SK-N-SH (cell line): ENCODE data around the gene PRICKLE4. TPM values are rescaled to one million over a fixed set of nuclear protein-coding genes. Genes with fewer than 3 reads are reported as not detected.
A peak's percentile ranks its signal among the peaks of the same experiment; 100 is the strongest.

Experiments used
- CTCF ChIA-PET: fragments of 300-600, 350-600 bp; formaldehyde crosslinking; extraction: SDS; loops from one replicate; lab custom pipeline; 2021; lab: Yijun Ruan, JAX
- POLR2A ChIA-PET: fragments of 350-600 bp; sonication (Branson Sonifier 250); formaldehyde crosslinking; extraction: SDS; loops from one replicate; lab custom pipeline; 2020; ENCODE audit warnings: antibody characterized with exemption, inconsistent platforms; lab: Yijun Ruan, JAX
- DNase-seq: peaks from one replicate; pipeline ENCODE4 v3.0.0; 2012
- H2AFZ ChIP-seq: fragments of 200-600 bp; sonication (generic); 2 replicates; pipeline ENCODE4 v1.8.1; 2016; ENCODE audit warnings: antibody characterized with exemption, mild to moderate bottlenecking, low read depth
- H3F3A ChIP-seq: fragments of 200-600 bp; sonication (generic); replicated peaks from 2 replicates; pipeline ENCODE3; 2016; ENCODE audit warnings: antibody characterized with exemption, mild to moderate bottlenecking; ENCODE audit not compliant: insufficient read depth
- H3K27ac ChIP-seq, 2 experiments: fragments of 200-500 bp in 1 of 2; fragments of 200-600 bp in 1 of 2; sonication (Bioruptor generic) in 1 of 2; sonication (generic), shearing (Covaris generic) in 1 of 2; 2 replicates each; pipeline versions ENCODE4 v1.5.1 to v1.6.1; 2014 to 2016; ENCODE audit warnings: low read depth in 2 of 2, inconsistent platforms in 1 of 2, low read length in 1 of 2, mild to moderate bottlenecking in 1 of 2, mixed read lengths in 1 of 2
- H3K27me3 ChIP-seq: fragments of 200-600 bp; sonication (generic), shearing (Covaris generic); 2 replicates; pipeline ENCODE4 v1.6.1; 2016; ENCODE audit warnings: mixed run types; ENCODE audit not compliant: insufficient read depth
- H3K36me3 ChIP-seq, 2 experiments: fragments of 200-500 bp in 1 of 2; fragments of 200-600 bp in 1 of 2; sonication (Bioruptor generic) in 1 of 2; sonication (generic) in 1 of 2; replicated peaks in 1 of 2; 2 replicates each; pipeline versions ENCODE3 to v1.5.1; 2014 to 2016; ENCODE audit warnings: low read length in 1 of 2, mild to moderate bottlenecking in 1 of 2; ENCODE audit not compliant: insufficient read depth in 2 of 2, control insufficient read depth in 1 of 2
- H3K4me1 ChIP-seq, 2 experiments: fragments of 200-500 bp in 1 of 2; fragments of 200-600 bp in 1 of 2; sonication (Bioruptor generic) in 1 of 2; sonication (generic), shearing (Covaris generic) in 1 of 2; 2 replicates each; pipeline versions ENCODE4 v1.5.1 to v1.6.1; 2014 to 2016; ENCODE audit warnings: low read depth in 1 of 2, low read length in 1 of 2, mixed run types in 1 of 2; ENCODE audit not compliant: insufficient read depth in 2 of 2, control insufficient read depth in 1 of 2
- H3K4me2 ChIP-seq: fragments of 200-600 bp; sonication (generic), shearing (Covaris generic); 2 replicates; pipeline ENCODE4 v1.6.1; 2017; ENCODE audit warnings: mixed run types
- H3K4me3 ChIP-seq, 2 experiments: fragments of 200-500 bp in 1 of 2; fragments of 200-600 bp in 1 of 2; sonication (Bioruptor generic) in 1 of 2; sonication (generic), shearing (Covaris generic) in 1 of 2; 2 replicates each; pipeline versions ENCODE4 v1.5.1 to v1.8.1; 2014 to 2016; ENCODE audit warnings: low read depth in 2 of 2, inconsistent platforms in 1 of 2, low read length in 1 of 2, mild to moderate bottlenecking in 1 of 2, mixed read lengths in 1 of 2, moderate library complexity in 1 of 2
- H3K79me2 ChIP-seq: fragments of 200-600 bp; sonication (generic); 2 replicates; pipeline ENCODE4 v1.8.1; 2017; ENCODE audit warnings: mild to moderate bottlenecking; ENCODE audit not compliant: insufficient read depth
- H3K9ac ChIP-seq: fragments of 200-600 bp; sonication (generic); 2 replicates; pipeline ENCODE4 v1.6.1; 2017; ENCODE audit warnings: mixed run types
- H3K9me2 ChIP-seq: fragments of 200-600 bp; sonication (generic); 2 replicates; pipeline ENCODE4 v1.6.1; 2017; ENCODE audit warnings: mixed run types
- H3K9me3 ChIP-seq: fragments of 200-600 bp; sonication (generic); 2 replicates; pipeline ENCODE4 v1.6.1; 2017; ENCODE audit warnings: mixed run types, mild to moderate bottlenecking, moderate library complexity
- H4K20me1 ChIP-seq: fragments of 200-600 bp; sonication (generic); 2 replicates; pipeline ENCODE4 v1.6.1; 2017; ENCODE audit warnings: mild to moderate bottlenecking, mixed run types; ENCODE audit not compliant: insufficient read depth
- ELF1 ChIP-seq: IDR thresholded peaks from 2 replicates; pipeline ENCODE4 v1.4.0; 2012
- EZH2phosphoT487 ChIP-seq: fragments of 200-600 bp; sonication (generic); IDR thresholded peaks from 2 replicates; pipeline ENCODE4 v1.6.1; 2017; ENCODE audit warnings: low read depth, mixed run types, mild to moderate bottlenecking, antibody characterized with exemption, moderate library complexity, borderline replicate concordance
- GATA2 ChIP-seq: sonication (generic); formaldehyde crosslinking; IDR thresholded peaks from 2 replicates; pipeline ENCODE4 v1.5.0; 2020; ENCODE audit warnings: mild to moderate bottlenecking, missing genetic modification reagents
- JUND ChIP-seq: IDR thresholded peaks from 2 replicates; pipeline ENCODE4 v1.4.0; 2012
- MXI1 ChIP-seq: IDR thresholded peaks from 2 replicates; pipeline ENCODE4 v1.6.1; 2012; ENCODE audit warnings: mild to moderate bottlenecking, low read depth, low read length, improper control_type of control experiment
- NRF1 ChIP-seq: IDR thresholded peaks from 2 replicates; pipeline ENCODE4 v1.6.1; 2012; ENCODE audit warnings: low read depth, mild to moderate bottlenecking, low read length
- TAF1 ChIP-seq: IDR thresholded peaks from 2 replicates; pipeline ENCODE4 v1.6.1; 2012; ENCODE audit warnings: low read depth, mild to moderate bottlenecking, low read length, moderate library complexity, borderline replicate concordance
- TCF12 ChIP-seq: IDR thresholded peaks from 2 replicates; pipeline ENCODE4 v1.4.0; 2012
- TEAD4 ChIP-seq: IDR thresholded peaks from 2 replicates; pipeline ENCODE4 v1.4.0; 2012; ENCODE audit warnings: mild to moderate bottlenecking, borderline replicate concordance; ENCODE audit not compliant: insufficient read depth
- USF2 ChIP-seq: fragments of 150-350 bp; IDR thresholded peaks from 2 replicates; pipeline ENCODE4 v1.6.1; 2017; ENCODE audit warnings: antibody characterized with exemption, low read length, low read depth, borderline replicate concordance
- YY1 ChIP-seq: IDR thresholded peaks from 2 replicates; pipeline ENCODE4 v1.4.0; 2012; ENCODE audit warnings: low read depth, mild to moderate bottlenecking
- WGBS: methylation state at CpG from one replicate; pipeline ENCODE4 v1.1.6; 2017; ENCODE audit warnings: low lambda C conversion rate; 5-methylcytosine and 5-hydroxymethylcytosine counted together
- polyA plus RNA-seq, 3 experiments: library from polyadenylated mRNA; depleted of rRNA; stranded (reverse); fragments of >200 nt; gene quantifications; 2 replicates each; pipeline ENCODE4 v1.2.3, GENCODE V29; 2012
- TF ChIP-seq, protein P1 (sequence below): fragments of 200-600 bp; sonication (generic); IDR thresholded peaks from 2 replicates; pipeline ENCODE4 v1.6.1; 2017; ENCODE audit warnings: antibody characterized with exemption, mild to moderate bottlenecking, moderate library complexity
- TF ChIP-seq, protein P2 (sequence below): IDR thresholded peaks from 2 replicates; pipeline ENCODE4 v1.4.0; 2012; ENCODE audit warnings: low read depth, borderline replicate concordance

The PRICKLE4 gene
- polyA plus RNA-seq, 1 of the 3 experiments (the other 2 are of a cell fraction), result 3.9 TPM

- WGBS, result 75% methylated on average over 4 of the region's 8 CpGs
- Histone ChIP-seq H4K20me1 (no peaks in the 10 kb centered on the region), H3K27me3 (no peaks in the 10 kb centered on the region), H3F3A (peaks cover 10% of the 10 kb centered on the region), H3K9me3 (no peaks in the 10 kb centered on the region), H3K9ac (peak overlapping the region; percentile 58), H2AFZ (no peak overlapping the region), H3K36me3 (no peaks in the 10 kb centered on the region), H3K9me2 (no peaks in the 10 kb centered on the region), H3K4me2 (peak overlapping the region; percentile 93), H3K27ac (peak overlapping the region; percentile 81 to 96), H3K4me3 (peak overlapping the region; percentile 71 to 72), H3K4me1 (peaks cover 37 to 54% of the 10 kb centered on the region in 2 experiments), H3K79me2 (peaks cover 51% of the 10 kb centered on the region)
- TF ChIP-seq, protein P1, sequence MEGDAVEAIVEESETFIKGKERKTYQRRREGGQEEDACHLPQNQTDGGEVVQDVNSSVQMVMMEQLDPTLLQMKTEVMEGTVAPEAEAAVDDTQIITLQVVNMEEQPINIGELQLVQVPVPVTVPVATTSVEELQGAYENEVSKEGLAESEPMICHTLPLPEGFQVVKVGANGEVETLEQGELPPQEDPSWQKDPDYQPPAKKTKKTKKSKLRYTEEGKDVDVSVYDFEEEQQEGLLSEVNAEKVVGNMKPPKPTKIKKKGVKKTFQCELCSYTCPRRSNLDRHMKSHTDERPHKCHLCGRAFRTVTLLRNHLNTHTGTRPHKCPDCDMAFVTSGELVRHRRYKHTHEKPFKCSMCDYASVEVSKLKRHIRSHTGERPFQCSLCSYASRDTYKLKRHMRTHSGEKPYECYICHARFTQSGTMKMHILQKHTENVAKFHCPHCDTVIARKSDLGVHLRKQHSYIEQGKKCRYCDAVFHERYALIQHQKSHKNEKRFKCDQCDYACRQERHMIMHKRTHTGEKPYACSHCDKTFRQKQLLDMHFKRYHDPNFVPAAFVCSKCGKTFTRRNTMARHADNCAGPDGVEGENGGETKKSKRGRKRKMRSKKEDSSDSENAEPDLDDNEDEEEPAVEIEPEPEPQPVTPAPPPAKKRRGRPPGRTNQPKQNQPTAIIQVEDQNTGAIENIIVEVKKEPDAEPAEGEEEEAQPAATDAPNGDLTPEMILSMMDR, result no peak
- peak; percentile 19; the same call in 1 of the 2 replicates for TF ChIP-seq MXI1
- POLR2A ChIA-PET, result interaction anchor here (0.6 to 3.6 kb wide), 7 partner anchors 20 to 84 kb away, joined by 3 to 23 read pairs (median 6); partner anchors contain the start of gene TOMM6
- DNase-seq, result no peak
- CTCF ChIA-PET, result interaction anchor here (1.2 to 6.4 kb wide), 9 partner anchors 16 to 365 kb away, joined by 4 to 53 read pairs (median 8); partner anchors contain the start of genes FRS3 and TOMM6
These were observed 47.8 kb upstream of the PRICKLE4 start for GRCh38 chr6:41732591-41733359.

DNA sequence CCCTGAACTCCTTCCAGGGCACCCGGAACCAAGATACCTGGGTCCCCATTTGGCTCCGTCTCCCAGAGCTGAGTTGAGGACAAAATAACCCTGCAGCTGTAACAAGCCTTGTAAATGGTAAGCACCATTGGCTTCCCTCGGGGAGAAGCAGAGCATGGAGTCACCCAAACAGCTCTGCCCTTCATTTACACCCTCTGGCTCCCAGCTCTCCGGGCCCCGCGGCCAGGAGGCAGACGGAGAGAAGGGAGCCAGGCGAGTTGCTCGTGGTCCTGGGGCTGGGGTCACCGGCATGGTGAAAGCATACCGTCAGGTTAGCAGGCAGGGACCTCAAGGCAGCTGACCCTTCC, 47.2 kb upstream of the PRICKLE4 start:
- POLR2A ChIA-PET, result interaction anchor here (0.6 to 3.6 kb wide), 8 partner anchors 20 to 83 kb away, joined by 3 to 23 read pairs (median 4); partner anchors contain the start of gene TOMM6
- Histone ChIP-seq H3K9ac (peak overlapping the region; percentile 58), H3K79me2 (peaks cover 46% of the 10 kb centered on the region), H3K4me3 (peak overlapping the region; percentile 71 to 72), H3K27ac (peak overlapping the region; percentile 81 to 96), H3K36me3 (no peaks in the 10 kb centered on the region), H4K20me1 (no peaks in the 10 kb centered on the region), H3K27me3 (no peaks in the 10 kb centered on the region), H3K4me2 (peak overlapping the region; percentile 93), H3K4me1 (peaks cover 37 to 52% of the 10 kb centered on the region in 2 experiments), H3F3A (peaks cover 10% of the 10 kb centered on the region), H2AFZ (peak overlapping the region; percentile 80; the same call in 1 of the 2 replicates), H3K9me2 (no peaks in the 10 kb centered on the region), H3K9me3 (no peaks in the 10 kb centered on the region)
- CTCF ChIA-PET, result interaction anchor here (0.8 to 6.4 kb wide), 12 partner anchors 17 to 365 kb away, joined by 3 to 53 read pairs (median 6); partner anchors contain the start of genes FRS3 and TOMM6
- no peak for DNase-seq
- TF ChIP-seq JUND (no peak), TEAD4 (no peak), MXI1 (no peak), GATA2 (CRISPR knock-in tag) (no peak), ELF1 (no peak), YY1 (no peak), NRF1 (no peak), TCF12 (no peak), EZH2phosphoT487 (no peak), USF2 (no peak), TAF1 (no peak)
- TF ChIP-seq, protein P2, sequence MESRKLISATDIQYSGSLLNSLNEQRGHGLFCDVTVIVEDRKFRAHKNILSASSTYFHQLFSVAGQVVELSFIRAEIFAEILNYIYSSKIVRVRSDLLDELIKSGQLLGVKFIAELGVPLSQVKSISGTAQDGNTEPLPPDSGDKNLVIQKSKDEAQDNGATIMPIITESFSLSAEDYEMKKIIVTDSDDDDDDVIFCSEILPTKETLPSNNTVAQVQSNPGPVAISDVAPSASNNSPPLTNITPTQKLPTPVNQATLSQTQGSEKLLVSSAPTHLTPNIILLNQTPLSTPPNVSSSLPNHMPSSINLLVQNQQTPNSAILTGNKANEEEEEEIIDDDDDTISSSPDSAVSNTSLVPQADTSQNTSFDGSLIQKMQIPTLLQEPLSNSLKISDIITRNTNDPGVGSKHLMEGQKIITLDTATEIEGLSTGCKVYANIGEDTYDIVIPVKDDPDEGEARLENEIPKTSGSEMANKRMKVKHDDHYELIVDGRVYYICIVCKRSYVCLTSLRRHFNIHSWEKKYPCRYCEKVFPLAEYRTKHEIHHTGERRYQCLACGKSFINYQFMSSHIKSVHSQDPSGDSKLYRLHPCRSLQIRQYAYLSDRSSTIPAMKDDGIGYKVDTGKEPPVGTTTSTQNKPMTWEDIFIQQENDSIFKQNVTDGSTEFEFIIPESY, result no peak
- WGBS, result 56% methylated on average over 2 of the region's 11 CpGs
